Fibroblast of lung (primary cell): Measurements from ENCODE around the gene ANKLE2. TPM values are rescaled to one million over a fixed set of nuclear protein-coding genes. Genes with fewer than 3 reads are reported as not detected.
"Not testable (repeated sequence)": the region's sequence is repeated elsewhere in the genome, so short reads cannot be mapped to it uniquely, and the experiment has no call there.

Experiments used
- DNase-seq, 2 donors: peaks; one replicate each; pipeline versions ENCODE4 v3.0.0 to v3.0.0-alpha.2; 2010; ENCODE audit warnings: low read depth in 2 of 2
- H2AFZ ChIP-seq: 2 replicates; pipeline ENCODE4 v1.5.1; 2012; ENCODE audit warnings: low read length, control low read depth, inconsistent platforms
- H3K27ac ChIP-seq: 2 replicates; pipeline ENCODE4 v1.5.1; 2011; ENCODE audit warnings: low read length, control low read depth; ENCODE audit not compliant: insufficient read depth
- H3K27me3 ChIP-seq: 2 replicates; pipeline ENCODE4 v1.5.1; 2011; ENCODE audit warnings: mild to moderate bottlenecking, low read length; ENCODE audit not compliant: control insufficient read depth, insufficient read depth
- H3K36me3 ChIP-seq: 2 replicates; pipeline ENCODE4 v1.5.1; 2011; ENCODE audit warnings: low read length; ENCODE audit not compliant: control insufficient read depth, insufficient read depth
- H3K4me1 ChIP-seq: 2 replicates; pipeline ENCODE4 v1.5.1; 2011; ENCODE audit warnings: low read length; ENCODE audit not compliant: control insufficient read depth, insufficient read depth; ENCODE audit errors: extremely low read depth
- H3K4me2 ChIP-seq: 2 replicates; pipeline ENCODE4 v1.5.1; 2011; ENCODE audit warnings: low read length, control low read depth; ENCODE audit not compliant: insufficient read depth; ENCODE audit errors: extremely low read depth
- H3K4me3 ChIP-seq, 4 experiments: fragments of 200-600 bp in 1 of 4; sonication (generic) in 1 of 4; replicated peaks in 1 of 4; 2 replicates each; pipeline ENCODE4 v1.5.1; 2011 to 2016; ENCODE audit warnings: low read length in 4 of 4, low read depth in 3 of 4, mild to moderate bottlenecking in 3 of 4, control low read depth in 2 of 4, inconsistent platforms in 1 of 4, mixed read lengths in 1 of 4; ENCODE audit not compliant: insufficient read depth in 1 of 4; ENCODE audit errors: control extremely low read depth in 1 of 4
- H3K79me2 ChIP-seq: 2 replicates; pipeline ENCODE4 v1.5.1; 2012; ENCODE audit warnings: mild to moderate bottlenecking, low read length, inconsistent platforms; ENCODE audit not compliant: control insufficient read depth, insufficient read depth
- H3K9ac ChIP-seq: 2 replicates; pipeline ENCODE4 v1.5.1; 2011; ENCODE audit warnings: mild to moderate bottlenecking, low read length, control low read depth; ENCODE audit not compliant: insufficient read depth
- H3K9me3 ChIP-seq: 2 replicates; pipeline ENCODE4 v1.5.1; 2012; ENCODE audit warnings: low read depth, low read length; ENCODE audit not compliant: control insufficient read depth, insufficient read depth
- H4K20me1 ChIP-seq: 2 replicates; pipeline ENCODE4 v1.5.1; 2011; ENCODE audit warnings: low read length; ENCODE audit not compliant: control insufficient read depth, insufficient read depth; ENCODE audit errors: extremely low read depth
- EZH2 ChIP-seq: IDR thresholded peaks from 2 replicates; pipeline ENCODE4 v1.5.1; 2012; ENCODE audit warnings: low read length, control low read depth, mild to moderate bottlenecking; ENCODE audit errors: missing control alignments
- polyA plus RNA-seq, 2 donors: library from polyadenylated mRNA; depleted of rRNA in 1 of 2; stranded (reverse) in 1 of 2; unstranded in 1 of 2; fragments of >200 nt; gene quantifications; 2 replicates each; pipeline ENCODE4 v1.2.1, GENCODE V29; 2011 to 2012; ENCODE audit warnings: missing spikeins in 1 of 2
- total RNA-seq: library from RNA; depleted of rRNA; stranded (reverse); fragments of >200 nt; gene quantifications from 2 replicates; pipeline ENCODE4 v1.2.1, GENCODE V29; 2014
- TF ChIP-seq, protein P1 (sequence below), 2 donors: IDR thresholded peaks in 1 of 2; conservative IDR thresholded peaks in 1 of 2; 1 replicate in 1 of 2; 2 replicates in 1 of 2; pipeline ENCODE4 v1.5.1; 2011 to 2012; ENCODE audit warnings: low read length in 2 of 2, control low read depth in 1 of 2, inconsistent platforms in 1 of 2, low read depth in 1 of 2, mild to moderate bottlenecking in 1 of 2

Gene ANKLE2
- total and polyA plus RNA-seq, 2 donors (not counting 1 experiment from before 2014, with no cell fraction given) = 55.8 to 55.9 TPM

DNA sequence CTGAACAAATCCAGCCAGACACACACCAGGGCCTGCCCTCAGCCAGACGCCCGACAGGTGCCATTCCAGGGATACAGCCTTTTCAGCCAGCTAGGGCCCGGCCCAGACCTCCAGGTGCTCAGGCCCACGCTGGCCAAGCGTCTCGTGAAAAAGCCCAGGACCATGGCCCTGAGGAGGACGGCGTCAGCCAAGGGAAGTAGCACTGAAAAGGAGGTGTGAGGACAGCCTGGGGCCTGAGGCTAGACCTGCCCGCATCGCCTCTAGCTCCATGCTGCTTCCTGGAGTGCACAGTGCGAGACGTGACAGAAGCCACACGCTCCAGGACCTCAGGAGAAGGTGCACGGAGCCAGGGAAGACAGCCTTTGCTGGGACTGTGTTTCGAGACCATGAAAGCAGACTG is 37.2 kb upstream of the ANKLE2 start:
- TF ChIP-seq, protein P1, sequence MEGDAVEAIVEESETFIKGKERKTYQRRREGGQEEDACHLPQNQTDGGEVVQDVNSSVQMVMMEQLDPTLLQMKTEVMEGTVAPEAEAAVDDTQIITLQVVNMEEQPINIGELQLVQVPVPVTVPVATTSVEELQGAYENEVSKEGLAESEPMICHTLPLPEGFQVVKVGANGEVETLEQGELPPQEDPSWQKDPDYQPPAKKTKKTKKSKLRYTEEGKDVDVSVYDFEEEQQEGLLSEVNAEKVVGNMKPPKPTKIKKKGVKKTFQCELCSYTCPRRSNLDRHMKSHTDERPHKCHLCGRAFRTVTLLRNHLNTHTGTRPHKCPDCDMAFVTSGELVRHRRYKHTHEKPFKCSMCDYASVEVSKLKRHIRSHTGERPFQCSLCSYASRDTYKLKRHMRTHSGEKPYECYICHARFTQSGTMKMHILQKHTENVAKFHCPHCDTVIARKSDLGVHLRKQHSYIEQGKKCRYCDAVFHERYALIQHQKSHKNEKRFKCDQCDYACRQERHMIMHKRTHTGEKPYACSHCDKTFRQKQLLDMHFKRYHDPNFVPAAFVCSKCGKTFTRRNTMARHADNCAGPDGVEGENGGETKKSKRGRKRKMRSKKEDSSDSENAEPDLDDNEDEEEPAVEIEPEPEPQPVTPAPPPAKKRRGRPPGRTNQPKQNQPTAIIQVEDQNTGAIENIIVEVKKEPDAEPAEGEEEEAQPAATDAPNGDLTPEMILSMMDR (conservative IDR thresholded peaks at IDR 0.05 in 1 of 2, IDR thresholded peaks at IDR 0.05 in 1 of 2; ENCODE audit: low read depth in 1 of 2, low read length in 2 of 2) = no peak
- no peak for TF ChIP-seq EZH2
- Histone ChIP-seq H3K27me3 (no peaks in the 10 kb centered on the region), H2AFZ (no peak overlapping the region), H3K4me2 (no peak overlapping the region), H3K9me3 (no peaks in the 10 kb centered on the region), H3K4me3 (no peak overlapping the region), H3K27ac (no peak overlapping the region), H3K36me3 (peaks cover 49% of the 10 kb centered on the region), H3K4me1 (no peaks in the 10 kb centered on the region), H3K9ac (no peak overlapping the region), H3K79me2 (peaks cover 15% of the 10 kb centered on the region), H4K20me1 (peaks cover 1% of the 10 kb centered on the region)
- no peak for DNase-seq

DNA sequence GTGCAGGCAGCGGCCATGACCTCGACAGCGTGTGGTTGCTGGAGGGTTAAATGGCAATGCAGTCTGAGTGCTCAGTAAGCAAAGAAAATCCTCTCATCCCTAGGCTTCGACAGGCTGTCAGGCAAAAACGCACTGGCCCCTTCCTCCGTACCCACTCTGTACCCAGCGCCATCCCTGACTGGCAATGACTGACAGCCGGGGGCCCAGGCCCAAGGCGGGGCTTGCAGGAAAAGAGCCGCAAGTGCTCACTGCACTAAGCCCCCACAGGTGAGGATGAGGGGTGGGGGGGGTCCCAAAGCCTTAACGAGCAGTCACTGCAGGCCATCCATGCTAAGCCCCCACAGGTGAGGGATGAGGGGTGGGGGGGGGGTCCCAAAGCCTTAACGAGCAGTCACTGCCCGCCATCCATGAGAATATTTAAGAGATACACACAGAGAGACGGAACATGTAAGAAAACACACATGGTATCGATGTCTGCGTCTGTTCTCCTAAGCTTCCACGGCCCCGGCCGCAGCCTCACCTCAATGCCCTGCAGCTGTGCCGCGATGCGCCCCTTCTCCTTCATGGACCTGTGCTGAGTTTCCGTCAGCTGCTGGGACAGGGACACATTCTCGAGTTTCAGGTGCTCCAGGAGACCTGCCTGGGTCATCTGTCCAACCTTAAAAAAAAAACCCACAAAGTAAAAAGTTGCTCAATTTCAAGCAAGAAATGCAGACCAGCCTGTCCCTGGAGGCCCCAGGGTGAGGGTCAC is 36.4 kb upstream of the ANKLE2 start:
- H2AFZ ChIP-seq = no peak overlapping the region
- no peak overlapping the region for H3K4me3 ChIP-seq
- H4K20me1 ChIP-seq = peaks cover 1% of the 10 kb centered on the region
- H3K4me1 ChIP-seq = no peaks in the 10 kb centered on the region
- H3K27ac ChIP-seq = no peak overlapping the region
- TF ChIP-seq EZH2 = no peak
- peaks cover 15% of the 10 kb centered on the region for H3K79me2 ChIP-seq
- H3K4me2 ChIP-seq = no peak overlapping the region
- H3K36me3 ChIP-seq = peaks cover 49% of the 10 kb centered on the region
- H3K9ac ChIP-seq = no peak overlapping the region
- DNase-seq = no peak
- no peaks in the 10 kb centered on the region for H3K9me3 ChIP-seq
- H3K27me3 ChIP-seq = no peaks in the 10 kb centered on the region

- H3K4me1 ChIP-seq = no peaks in the 10 kb centered on the region
- no peak overlapping the region for H3K4me3 ChIP-seq
- H3K27ac ChIP-seq = no peak overlapping the region
- no peak for DNase-seq
- no peak for TF ChIP-seq EZH2
- TF ChIP-seq, protein P1 (conservative IDR thresholded peaks at IDR 0.05 in 1 of 2, IDR thresholded peaks at IDR 0.05 in 1 of 2; ENCODE audit: low read depth in 1 of 2, low read length in 2 of 2) = no peak
- H3K9me3 ChIP-seq = no peaks in the 10 kb centered on the region
- H3K27me3 ChIP-seq = no peaks in the 10 kb centered on the region
- H2AFZ ChIP-seq = no peak overlapping the region
- H3K79me2 ChIP-seq = peaks cover 17% of the 10 kb centered on the region
- peaks cover 44% of the 10 kb centered on the region for H3K36me3 ChIP-seq
- H3K9ac ChIP-seq = no peak overlapping the region
- no peak overlapping the region for H3K4me2 ChIP-seq
- no peaks in the 10 kb centered on the region for H4K20me1 ChIP-seq
Observed at GRCh38 chr12:132795847-132796246, 34.2 kb upstream of the ANKLE2 start.

- H3K9ac ChIP-seq, DNase-seq, H3K27ac ChIP-seq, H3K4me1 ChIP-seq, H3K9me3 ChIP-seq, H3K4me3 ChIP-seq, H2AFZ ChIP-seq, H3K4me2 ChIP-seq, H3K27me3 ChIP-seq, H4K20me1 ChIP-seq: not testable (repeated sequence)
- Histone ChIP-seq H3K36me3 (peaks cover 39% of the 10 kb centered on the region), H3K79me2 (peaks cover 23% of the 10 kb centered on the region)
Observed at GRCh38 chr12:132791940-132792339, 30.3 kb upstream of the ANKLE2 start.
